Stimulated activated CD4-positive, alpha-beta T cell treated with anti-CD3 and anti-CD28 coated beads, Interleukin-4, amount 100 ng/mL, for 24 hours (primary cell): ENCODE measurements around the gene IMPDH2.
"Not testable (repeated sequence)": the region's sequence is repeated elsewhere in the genome, so short reads cannot be mapped to it uniquely, and the experiment has no call there.

Experiments used
- DNase-seq: peaks from one replicate; pipeline ENCODE4 v3.0.0-alpha.2; 2020

IMPDH2 gene

DNA sequence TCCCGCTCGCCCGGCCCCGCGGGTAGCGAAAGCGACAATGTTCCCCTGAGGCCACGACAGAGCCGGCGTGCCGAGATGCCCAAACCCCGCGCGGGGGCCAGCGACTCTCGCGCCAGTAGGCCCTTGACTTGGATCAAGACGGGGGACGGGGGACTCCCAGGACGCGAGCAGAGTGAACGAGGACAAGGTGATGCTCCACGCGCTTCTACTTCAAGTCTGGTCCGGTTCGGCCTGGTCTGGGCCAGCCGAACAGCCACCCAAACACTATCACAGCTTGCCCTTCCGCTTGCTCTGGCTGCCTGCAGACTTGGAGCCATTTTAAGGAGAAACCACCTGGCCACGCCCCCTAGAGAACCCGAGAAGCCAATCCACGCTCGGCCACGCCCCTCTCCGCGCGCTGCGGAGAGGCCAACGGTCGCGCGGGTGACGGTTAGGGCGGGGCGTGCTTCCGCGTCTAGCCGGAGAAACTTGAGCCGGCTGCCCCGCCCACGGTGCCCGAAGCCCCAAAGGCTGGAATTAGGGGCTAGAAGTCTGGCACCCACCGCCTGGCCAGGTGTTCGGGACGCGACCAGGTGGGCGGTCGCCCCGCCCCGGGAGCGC, 7.9 kb downstream of the IMPDH2 start:
- peak; percentile 99 for DNase-seq

DNA sequence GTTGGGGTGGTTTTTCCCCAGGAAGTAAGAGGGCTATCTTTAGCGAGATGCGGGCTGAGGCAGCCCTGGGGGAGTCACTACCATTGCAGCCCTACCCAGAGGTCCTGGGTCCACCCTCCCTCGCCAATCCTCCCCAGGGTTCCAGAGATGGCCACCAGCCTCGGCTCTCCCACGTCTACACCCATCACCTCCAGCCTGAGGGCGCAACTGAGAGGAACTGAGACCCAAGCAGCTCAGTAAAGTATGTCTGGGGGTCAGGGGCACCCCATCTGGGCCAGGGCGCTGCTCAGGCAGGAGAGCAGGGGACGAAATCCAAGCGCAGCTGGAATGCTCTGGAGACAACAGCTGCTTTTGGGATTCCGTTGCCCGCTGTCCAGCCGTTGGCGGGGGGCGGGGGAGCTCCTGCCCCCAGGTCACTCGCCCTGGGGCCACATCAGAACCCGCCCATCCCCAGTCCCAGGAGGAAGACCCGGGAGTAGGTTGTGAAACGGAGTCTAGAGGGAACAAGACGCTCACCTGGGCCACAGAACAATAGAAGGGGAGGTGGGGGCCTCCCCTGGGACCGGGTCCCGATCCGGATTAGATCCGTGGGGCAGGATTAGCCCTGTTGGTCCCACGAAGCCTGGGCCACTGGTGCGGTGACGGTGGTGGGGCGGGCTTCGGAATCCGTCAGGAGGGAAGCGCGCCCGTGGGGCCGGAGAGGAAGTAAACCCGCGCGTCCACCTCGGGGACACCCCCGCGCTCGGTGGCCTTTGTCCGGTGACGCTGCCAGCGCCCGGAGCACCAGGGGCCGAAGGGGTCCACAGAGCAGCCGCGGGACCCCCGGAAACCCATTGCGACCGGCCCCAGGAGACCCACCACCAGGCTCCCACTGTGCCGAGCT, 8.6 kb downstream of the IMPDH2 start:
- DNase-seq, result no peak

DNA sequence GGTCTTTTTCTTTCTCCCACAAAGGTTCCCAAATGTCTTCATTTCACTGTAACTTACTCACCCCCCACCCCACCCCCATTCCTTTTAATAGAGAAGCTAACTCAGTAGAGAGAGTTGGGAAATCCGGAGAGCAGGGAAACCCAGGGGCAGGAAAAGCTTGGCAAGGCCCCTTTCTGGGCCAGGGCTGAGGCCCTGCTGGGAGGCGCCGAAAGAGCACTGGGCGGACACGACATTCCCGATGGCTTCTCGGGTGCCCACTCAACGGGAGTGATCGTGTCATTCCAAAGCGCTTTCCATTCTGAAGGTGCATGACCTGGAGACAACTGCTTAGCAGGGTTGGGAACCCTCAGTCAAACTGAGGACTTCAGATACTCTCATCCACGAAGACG, 9.3 kb downstream of the IMPDH2 start:
- no peak for DNase-seq

DNA sequence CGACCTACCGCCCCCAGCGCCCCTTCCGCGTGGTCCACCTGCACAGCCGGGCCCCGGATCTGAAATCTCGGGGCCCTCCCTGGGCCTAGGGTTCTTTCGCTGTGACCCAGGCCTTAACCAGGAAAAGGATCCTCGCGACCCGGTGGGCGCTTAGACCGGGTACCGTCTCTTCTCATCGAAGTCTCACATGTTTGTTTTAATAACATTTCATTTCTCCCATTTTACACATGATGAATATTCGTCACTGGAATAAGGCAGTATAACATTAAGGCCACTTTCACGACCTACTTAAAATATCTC, 10.5 kb downstream of the IMPDH2 start:
- no peak for DNase-seq

DNA sequence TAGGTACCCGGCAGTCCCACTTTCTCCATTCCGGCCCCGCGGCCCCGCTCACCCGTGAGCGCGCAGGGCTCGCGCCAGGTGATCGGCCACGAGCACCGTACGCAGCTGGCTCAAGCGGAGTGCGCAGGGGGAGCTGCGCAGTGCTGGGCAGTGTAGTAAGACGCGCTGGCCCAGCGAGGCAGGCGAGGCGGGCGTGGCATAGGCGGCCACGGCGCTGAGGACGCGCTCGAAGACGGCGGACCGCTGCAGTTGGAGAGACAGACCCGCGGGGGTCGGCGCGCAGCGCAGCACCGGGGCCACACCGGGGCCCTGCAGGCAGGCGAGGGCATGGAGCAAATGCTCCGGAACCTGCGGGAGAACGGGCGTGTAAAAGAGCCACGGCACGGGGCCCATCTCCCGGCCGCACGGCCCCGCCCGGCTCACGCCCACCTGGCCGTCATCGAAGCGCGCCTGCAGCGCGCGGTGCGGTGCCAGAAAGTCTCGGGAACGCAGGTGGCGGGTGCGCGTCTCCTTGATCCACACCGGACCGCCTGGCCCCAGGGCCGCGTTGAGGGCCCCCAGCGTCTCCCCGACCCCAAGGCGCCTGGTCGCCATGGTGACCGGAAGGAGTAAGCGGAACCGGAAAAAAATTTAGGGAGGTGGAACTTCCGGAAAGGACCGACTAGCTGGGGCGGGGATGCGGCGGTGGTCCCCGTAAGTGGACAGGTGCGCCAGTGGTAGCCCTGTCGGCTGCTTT, 11.1 kb downstream of the IMPDH2 start, which contains the start of gene DALRD3:
DALRD3 (minus strand) TSS at position 610 of the 736 bp plus-strand sequence; CDS start at position 594, 16 bp downstream.
- DNase-seq, result peak; percentile 61

DNA sequence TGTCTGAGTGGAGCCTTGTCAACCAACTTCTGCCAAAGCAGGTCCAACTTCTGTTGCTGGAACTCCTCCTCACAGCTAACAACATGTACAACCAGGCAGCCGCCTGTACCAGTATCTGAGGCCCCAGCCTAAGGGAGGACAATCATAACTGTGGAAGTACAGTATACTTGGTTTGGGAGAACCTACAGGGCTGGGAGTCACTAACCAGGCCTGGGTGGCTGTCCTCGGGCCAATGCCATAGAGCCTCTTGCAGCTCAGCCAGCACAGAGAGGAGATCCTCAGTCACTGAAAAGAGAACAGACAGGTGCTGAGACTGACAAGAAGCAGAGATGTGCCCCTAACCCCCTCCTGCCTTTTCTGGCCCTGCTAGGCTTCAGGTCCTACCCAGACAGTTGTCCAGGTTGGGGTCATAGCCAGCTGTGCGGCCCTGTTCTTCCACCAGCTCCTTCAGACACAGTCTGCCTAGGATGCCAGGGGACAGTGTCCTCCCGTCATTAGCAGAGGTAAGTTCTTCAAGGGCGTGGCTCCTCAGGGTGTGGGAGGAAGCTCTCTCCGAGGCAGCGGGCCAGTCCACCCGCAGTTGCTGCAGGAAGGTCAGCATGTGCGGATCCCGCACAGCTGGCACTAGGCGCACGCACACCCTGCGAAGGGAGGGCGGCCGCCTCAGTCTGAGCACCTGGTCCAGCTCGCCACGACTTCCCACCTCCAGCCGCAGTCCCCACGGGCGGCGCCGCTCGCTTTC, 11.8 kb downstream of the IMPDH2 start:
- DNase-seq, result no peak

DNA sequence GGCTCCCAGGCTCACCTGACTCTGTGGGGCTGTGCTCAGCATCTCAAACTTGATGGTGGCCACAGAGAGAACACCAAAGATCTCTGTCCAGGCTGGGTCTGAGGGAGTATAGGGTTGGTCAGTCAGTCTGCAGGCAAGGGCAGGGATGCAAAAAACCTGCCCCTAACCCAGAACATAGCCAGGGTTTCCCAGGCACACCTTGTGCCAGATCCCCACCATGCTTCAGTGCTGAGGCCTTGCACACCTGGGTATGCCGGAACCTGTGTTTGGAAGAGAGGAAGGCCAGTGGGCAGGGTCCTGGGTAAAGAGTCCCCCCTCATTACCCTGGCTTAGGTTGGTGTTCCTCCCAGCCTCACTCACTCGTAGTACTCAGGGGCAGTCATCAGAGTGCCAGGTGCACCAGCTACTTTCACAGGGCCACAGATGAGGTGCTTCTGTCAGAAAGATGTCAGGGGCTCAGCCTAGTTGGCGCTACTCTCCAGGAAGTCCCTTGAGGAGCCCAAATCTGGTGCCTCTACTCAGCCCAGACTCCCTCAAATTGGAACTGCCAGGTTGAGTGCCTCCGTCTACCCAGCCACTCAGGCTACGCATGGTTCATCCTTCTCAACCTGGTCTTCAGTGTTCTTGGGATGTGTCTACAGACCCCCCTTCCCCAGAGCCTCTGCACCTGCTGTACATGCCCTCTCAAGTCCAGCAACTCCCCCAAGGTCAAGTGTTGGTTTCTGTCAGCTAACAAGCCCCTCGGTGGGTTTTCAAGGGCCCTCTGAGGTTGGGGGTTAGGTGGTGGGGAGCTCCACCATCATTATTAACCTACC, 12.6 kb downstream of the IMPDH2 start:
- no peak for DNase-seq

DNA sequence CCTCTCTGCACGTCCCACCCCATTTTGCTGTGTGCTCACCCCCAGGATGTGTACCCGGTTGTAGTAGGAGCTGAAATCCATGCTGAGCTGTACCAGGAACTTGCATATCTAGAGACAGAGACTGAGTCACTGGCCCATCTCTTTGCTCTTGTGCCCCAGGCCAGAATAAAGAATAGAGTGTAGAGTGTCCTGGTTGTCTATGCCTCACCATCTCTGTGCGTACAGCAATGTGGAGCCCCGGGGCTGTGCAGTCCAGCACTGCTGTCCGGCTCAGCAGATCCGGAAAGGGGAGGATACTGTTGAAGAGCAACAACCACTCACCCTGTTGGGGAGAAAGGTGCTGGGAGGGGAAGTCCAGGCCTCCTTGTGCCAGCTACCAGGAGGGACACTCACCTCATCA, 13.4 kb downstream of the IMPDH2 start:
- no peak for DNase-seq

DNA sequence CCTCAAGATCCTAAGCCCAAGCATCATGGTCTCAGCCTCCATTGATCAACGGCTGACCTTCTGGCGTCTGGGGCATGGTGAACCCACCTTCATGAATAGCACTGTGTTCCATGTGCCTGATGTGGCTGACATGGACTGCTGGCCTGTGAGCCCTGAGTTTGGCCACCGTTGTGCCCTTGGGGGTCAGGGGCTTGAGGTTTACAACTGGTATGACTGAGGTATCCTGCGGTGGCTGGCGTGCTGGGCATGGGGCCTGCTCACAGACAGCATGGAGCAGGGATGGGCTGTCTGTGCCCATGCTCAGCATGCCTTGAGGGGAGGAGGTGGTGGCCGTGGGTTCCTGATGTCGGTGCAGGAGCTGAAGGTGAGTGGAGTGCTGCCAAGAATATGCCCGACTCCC, 14.1 kb downstream of the IMPDH2 start:
- no peak for DNase-seq

DNA sequence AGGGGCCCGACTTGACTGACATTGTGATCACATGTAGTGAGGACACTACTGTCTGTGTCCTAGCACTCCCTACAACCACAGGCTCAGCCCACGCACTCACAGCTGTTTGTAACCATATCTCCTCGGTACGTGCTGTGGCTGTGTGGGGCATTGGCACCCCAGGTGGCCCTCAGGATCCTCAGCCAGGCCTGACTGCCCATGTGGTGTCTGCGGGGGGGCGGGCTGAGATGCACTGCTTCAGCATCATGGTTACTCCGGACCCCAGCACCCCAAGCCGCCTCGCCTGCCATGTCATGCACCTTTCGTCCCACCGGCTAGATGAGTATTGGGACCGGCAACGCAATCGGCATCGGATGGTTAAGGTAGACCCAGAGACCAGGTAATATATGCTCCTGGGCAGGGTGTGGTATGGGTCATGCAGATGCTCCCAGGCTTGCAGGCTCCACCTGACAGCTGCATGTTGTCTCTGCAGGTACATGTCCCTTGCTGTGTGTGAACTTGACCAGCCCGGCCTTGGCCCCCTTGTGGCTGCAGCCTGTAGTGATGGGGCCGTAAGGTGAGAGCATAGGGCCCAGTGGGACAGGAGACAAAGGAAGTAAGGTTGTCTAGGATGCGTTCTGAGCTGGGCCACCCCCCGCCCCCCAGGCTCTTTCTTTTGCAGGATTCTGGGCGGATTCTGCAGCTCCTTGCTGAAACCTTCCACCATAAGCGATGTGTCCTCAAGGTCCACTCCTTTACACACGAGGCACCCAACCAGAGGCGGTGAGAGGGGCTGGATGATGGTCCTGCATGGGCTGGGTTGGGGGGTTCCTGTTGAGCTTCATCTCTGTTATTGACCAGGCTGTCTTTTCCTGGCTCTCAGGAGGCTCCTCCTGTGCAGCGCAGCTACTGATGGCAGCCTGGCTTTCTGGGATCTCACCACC, 15.2 kb downstream of the IMPDH2 start:
- DNase-seq, result peak; percentile 54

DNA sequence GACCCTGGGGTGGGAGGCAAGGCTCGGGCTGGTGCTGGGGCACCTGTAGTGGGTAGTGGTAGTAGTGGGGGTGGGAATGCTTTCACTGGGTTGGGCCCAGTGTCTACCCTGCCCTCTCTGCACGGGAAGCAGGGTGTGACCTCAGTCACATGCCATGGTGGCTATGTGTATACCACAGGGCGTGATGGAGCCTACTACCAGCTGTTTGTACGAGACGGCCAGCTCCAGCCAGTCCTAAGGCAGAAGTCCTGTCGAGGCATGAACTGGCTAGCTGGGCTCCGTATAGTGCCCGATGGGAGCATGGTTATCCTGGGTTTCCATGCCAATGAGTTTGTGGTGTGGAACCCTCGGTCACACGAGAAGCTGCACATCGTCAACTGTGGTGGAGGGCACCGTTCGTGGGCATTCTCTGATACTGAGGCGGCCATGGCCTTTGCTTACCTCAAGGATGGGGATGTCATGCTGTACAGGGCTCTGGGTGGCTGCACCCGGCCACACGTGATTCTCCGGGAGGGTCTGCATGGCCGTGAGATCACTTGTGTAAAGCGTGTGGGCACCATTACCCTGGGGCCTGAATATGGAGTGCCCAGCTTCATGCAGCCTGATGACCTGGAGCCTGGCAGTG, 16.0 kb downstream of the IMPDH2 start:
- DNase-seq, result no peak

DNA sequence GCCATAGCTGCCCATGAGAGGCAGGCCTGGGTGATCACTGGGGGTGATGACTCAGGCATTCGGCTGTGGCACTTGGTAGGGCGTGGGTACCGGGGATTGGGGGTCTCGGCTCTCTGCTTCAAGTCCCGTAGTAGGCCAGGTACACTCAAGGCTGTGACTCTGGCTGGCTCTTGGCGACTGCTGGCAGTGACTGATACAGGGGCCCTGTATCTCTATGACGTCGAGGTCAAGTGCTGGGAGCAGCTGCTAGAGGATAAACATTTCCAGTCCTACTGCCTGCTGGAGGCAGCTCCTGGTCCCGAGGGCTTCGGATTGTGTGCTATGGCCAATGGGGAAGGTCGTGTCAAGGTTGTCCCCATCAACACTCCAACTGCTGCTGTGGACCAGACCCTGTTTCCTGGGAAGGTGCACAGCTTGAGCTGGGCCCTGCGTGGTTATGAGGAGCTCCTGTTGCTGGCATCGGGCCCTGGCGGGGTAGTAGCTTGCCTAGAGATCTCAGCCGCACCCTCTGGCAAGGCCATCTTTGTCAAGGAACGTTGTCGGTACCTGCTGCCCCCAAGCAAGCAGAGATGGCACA, 16.7 kb downstream of the IMPDH2 start:
- DNase-seq, result no peak

DNA sequence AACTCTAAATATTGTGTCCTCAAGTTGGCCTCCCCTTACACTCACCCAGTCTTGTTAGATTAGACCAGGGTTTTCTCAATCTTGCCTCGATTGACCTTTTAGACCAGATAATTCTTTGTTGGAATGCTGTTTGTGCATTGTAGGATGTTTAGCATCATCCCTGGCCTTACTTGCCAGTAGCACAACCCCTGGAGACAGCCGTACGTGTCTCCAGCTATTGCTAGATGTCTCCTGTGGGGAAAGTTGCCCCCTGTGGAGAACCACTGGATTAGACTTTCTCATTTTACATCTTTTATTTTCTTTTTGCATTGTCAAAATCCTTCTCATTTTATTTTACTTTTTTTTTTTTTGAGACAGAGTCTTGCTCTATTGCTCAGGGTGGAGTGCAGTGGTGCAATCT, 19.8 kb downstream of the IMPDH2 start:
- DNase-seq, result no peak

DNA sequence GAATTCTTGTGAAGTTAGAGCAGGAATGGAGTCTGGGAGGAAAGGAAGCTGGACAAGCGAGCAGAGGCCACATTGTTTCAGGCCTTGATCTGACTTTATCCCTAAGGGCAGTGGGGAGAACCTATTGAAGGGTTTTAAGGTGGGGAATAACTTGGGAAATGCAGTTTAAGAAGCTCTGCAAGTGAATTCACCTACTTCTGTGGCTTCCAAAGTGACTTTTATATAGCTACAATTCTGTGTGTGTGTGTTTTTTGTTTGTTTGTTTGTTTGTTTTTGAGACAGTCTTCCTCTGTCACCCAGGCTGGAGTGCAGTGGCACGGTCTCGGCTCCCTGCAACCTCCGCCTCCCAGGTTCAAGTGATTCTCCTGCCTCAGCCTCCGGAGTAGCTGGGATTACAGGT, 20.6 kb downstream of the IMPDH2 start:
- not testable (repeated sequence) for DNase-seq

DNA sequence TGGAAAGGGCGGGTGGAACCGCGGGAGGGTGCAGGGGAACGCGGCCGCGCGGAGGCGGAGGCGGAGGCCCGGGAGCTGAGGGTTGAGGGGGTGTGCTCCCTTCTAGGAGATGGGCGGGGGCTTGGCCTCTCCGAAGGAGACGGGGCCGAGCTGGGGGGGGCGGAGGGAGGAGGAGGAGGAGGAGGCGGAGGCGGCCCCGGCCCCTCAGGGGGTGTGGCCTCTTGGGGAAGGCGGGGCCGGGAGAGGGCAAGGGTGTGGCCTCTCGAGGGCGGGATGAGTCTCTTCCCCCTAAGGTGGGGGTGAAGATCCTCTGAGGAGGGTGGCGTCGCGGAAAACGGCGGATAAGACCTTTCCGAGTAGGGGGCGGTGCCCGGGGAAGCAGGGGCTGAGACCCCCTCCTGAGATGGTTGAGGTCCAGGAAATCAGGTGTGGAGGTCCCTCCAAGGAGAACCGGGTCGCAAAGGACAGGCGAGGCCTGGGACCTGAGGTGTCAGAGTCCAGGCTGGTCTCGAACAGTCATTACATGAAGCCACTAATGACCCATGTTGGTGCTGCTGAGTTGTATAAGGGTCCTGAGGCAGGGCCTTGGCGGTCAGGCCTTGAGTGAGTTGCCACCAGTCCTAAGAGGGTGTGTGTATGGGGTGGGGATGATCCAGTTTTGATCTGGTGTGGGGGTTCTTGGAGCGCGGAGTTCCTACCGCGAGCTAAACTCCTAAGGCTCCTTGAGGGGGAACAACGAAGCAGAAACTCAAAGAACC, 21.2 kb downstream of the IMPDH2 start:
- DNase-seq, result peak; percentile 84

DNA sequence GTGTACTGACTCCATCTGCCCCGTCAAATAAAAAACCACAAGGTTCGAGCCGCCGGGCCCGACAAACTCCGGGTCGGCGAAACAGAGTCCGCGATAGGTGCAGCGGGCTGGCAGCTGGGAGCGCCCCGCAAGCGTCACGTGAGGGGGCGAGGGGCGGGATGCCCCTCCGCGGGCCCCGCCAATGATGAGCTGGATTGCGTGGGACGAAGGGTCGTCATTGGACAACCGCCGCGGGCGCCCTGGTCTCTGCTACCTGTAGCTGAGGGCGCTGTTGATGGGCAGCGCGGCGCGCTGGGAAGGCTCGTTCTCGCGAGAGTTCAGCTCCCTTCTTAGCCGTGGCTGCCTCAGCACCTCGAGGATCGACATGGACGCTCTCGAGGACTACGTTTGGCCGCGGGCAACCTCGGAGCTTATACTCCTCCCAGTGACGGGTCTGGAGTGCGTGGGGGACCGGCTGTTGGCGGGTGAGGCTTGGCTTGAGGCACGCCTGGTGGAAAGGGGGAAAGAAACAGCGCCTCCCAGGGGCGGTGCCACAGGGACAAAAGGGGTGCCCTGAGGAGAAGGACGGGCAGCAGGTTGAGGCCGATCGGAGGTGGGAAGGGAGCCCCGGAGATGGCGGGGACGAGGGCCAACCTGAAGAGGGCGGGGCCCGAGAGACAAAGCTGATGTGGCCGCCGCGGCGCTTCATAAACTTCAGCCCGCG, 22.0 kb downstream of the IMPDH2 start, which contains the start of gene WDR6:
WDR6 (plus strand) TSS at position 324 of the 703 bp plus-strand sequence; CDS start at position 365, 41 bp downstream.
- DNase-seq, result peak; percentile 98

DNA sequence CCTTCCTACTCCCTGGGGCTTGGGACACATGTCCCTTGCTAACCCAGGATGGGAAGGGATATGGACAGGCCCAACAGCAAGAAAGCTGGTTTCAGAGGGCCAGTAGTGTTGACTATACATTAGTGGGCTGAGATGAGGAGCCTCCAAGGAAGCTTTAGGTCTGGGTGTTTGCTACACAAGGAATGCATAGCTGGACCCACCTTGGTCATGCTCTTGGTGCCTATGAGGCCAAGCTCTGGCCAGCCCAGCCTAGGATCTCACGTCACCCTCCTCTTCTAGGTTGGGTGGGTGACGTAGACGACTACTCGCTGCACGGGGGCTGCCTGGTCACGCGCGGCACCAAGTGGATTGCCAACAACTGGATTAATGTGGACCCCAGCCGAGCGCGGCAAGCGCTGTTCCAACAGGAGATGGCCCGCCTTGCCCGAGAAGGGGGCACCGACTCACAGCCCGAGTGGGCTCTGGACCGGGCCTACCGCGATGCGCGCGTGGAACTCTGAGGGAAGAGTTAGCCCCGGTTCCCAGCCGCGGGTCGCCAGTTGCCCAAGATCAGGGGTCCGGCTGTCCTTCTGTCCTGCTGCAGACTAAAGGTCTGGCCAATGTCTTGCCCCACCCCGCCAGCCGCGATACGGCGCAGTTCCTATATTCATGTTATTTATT, 22.7 kb downstream of the IMPDH2 start:
- no peak for DNase-seq

DNA sequence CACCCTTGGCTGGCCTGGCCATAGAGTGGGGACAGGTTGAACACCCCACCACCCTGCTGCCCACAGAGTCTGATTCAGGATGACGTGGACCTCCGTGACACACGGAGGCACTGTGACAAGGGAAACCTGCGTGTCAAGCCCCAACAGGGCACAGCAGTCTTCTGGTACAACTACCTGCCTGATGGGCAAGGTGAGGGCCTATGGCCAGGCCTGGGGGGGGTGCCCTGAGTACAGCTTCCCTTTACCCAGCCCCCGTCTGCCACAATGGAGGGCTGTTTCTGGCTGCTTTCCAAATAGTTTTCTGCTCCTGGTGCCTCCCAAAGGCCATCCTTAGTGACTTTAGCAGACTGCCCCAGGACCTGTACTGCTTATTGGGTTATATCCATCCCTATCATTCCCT, 23.2 kb downstream of the IMPDH2 start:
- no peak for DNase-seq
